ENCODE results near the gene FER.
"Not testable (repeated sequence)": the region's sequence is repeated elsewhere in the genome, so short reads cannot be mapped to it uniquely, and the experiment has no call there.

FER gene

GRCh38 chr5:108747774-108748400 lies at the start of gene FER:
Gene FER, plus strand, starts transcription at chr5:108747897. Its CDS starts 50,286 bp downstream, at chr5:108798183.
- in situ Hi-C loops (cut with HindIII; ENCODE audit: low pct_ligation_motif_present, low pct_unique_long_range_greater_than_20kb, low sequenced_read_pairs): no loop called here
- DNase-seq: peak; percentile 90

GRCh38 chr5:108700388-108700787 lies 47.3 kb upstream of the FER start:
- DNase-seq; in situ Hi-C loops (cut with HindIII; ENCODE audit: low pct_ligation_motif_present, low pct_unique_long_range_greater_than_20kb, low sequenced_read_pairs): not testable (repeated sequence)

GRCh38 chr5:108700930-108701329 lies 46.8 kb upstream of the FER start:
- in situ Hi-C loops (cut with HindIII; ENCODE audit: low pct_ligation_motif_present, low pct_unique_long_range_greater_than_20kb, low sequenced_read_pairs): no loop called here

GRCh38 chr5:108702546-108702945 lies 45.2 kb upstream of the FER start:
- in situ Hi-C loops (cut with HindIII; ENCODE audit: low pct_ligation_motif_present, low pct_unique_long_range_greater_than_20kb, low sequenced_read_pairs): no loop called here
- DNase-seq: no peak

More at GRCh38 chr5:108700930-108701329, 46.8 kb upstream of the FER start:
- no peak for DNase-seq

GRCh38 chr5:108703313-108703712 lies 44.4 kb upstream of the FER start:
- no peak for DNase-seq
- in situ Hi-C loops (cut with HindIII; ENCODE audit: low pct_ligation_motif_present, low pct_unique_long_range_greater_than_20kb, low sequenced_read_pairs): no loop called here

- no peak for DNase-seq
- in situ Hi-C loops (cut with HindIII; ENCODE audit: low pct_ligation_motif_present, low pct_unique_long_range_greater_than_20kb, low sequenced_read_pairs): no loop called here
These were observed 40.6 kb upstream of the FER start for GRCh38 chr5:108707141-108707540.

- in situ Hi-C loops (cut with HindIII; ENCODE audit: low pct_ligation_motif_present, low pct_unique_long_range_greater_than_20kb, low sequenced_read_pairs): no loop called here
- DNase-seq: no peak
These were observed 35.8 kb upstream of the FER start for GRCh38 chr5:108711898-108712297.

- in situ Hi-C loops (cut with HindIII; ENCODE audit: low pct_ligation_motif_present, low pct_unique_long_range_greater_than_20kb, low sequenced_read_pairs): no loop called here
- no peak for DNase-seq
These were observed 32.3 kb upstream of the FER start for GRCh38 chr5:108715408-108715807.

- in situ Hi-C loops (cut with HindIII; ENCODE audit: low pct_ligation_motif_present, low pct_unique_long_range_greater_than_20kb, low sequenced_read_pairs): no loop called here
- DNase-seq: no peak
These were observed 27.3 kb upstream of the FER start for GRCh38 chr5:108720391-108720790.

GRCh38 chr5:108726446-108727235 lies 21.1 kb upstream of the FER start:
- no peak for DNase-seq
- in situ Hi-C loops (cut with HindIII; ENCODE audit: low pct_ligation_motif_present, low pct_unique_long_range_greater_than_20kb, low sequenced_read_pairs): no loop called here

- DNase-seq: no peak
These were observed 20.5 kb upstream of the FER start for GRCh38 chr5:108727236-108727650.

GRCh38 chr5:108727651-108728565 lies 19.8 kb upstream of the FER start:
- in situ Hi-C loops (cut with HindIII; ENCODE audit: low pct_ligation_motif_present, low pct_unique_long_range_greater_than_20kb, low sequenced_read_pairs): no loop called here
- peak; percentile 91 for DNase-seq

More at GRCh38 chr5:108727236-108727650, 20.5 kb upstream of the FER start:
- in situ Hi-C loops (cut with HindIII; ENCODE audit: low pct_ligation_motif_present, low pct_unique_long_range_greater_than_20kb, low sequenced_read_pairs): no loop called here

- no peak for DNase-seq
- in situ Hi-C loops (cut with HindIII; ENCODE audit: low pct_ligation_motif_present, low pct_unique_long_range_greater_than_20kb, low sequenced_read_pairs): no loop called here
These were observed 19.0 kb upstream of the FER start for GRCh38 chr5:108728566-108729241.

GRCh38 chr5:108729242-108729615 lies 18.5 kb upstream of the FER start:
- DNase-seq: no peak
- in situ Hi-C loops (cut with HindIII; ENCODE audit: low pct_ligation_motif_present, low pct_unique_long_range_greater_than_20kb, low sequenced_read_pairs): no loop called here

- in situ Hi-C loops (cut with HindIII; ENCODE audit: low pct_ligation_motif_present, low pct_unique_long_range_greater_than_20kb, low sequenced_read_pairs): no loop called here
- DNase-seq: no peak
These were observed 16.9 kb upstream of the FER start for GRCh38 chr5:108730617-108731340.

GRCh38 chr5:108735790-108736189 lies 11.9 kb upstream of the FER start:
- in situ Hi-C loops (cut with HindIII; ENCODE audit: low pct_ligation_motif_present, low pct_unique_long_range_greater_than_20kb, low sequenced_read_pairs): no loop called here
- no peak for DNase-seq

- in situ Hi-C loops (cut with HindIII; ENCODE audit: low pct_ligation_motif_present, low pct_unique_long_range_greater_than_20kb, low sequenced_read_pairs): no loop called here
- DNase-seq: no peak
These were observed 10.8 kb upstream of the FER start for GRCh38 chr5:108736855-108737254.

GRCh38 chr5:108739376-108739775 lies 8.3 kb upstream of the FER start:
- DNase-seq: no peak
- in situ Hi-C loops (cut with HindIII; ENCODE audit: low pct_ligation_motif_present, low pct_unique_long_range_greater_than_20kb, low sequenced_read_pairs): no loop called here

All from ACHN (cell line).